Small intestine (tissue), 7 donors: ENCODE data around the gene WFDC10A. TPM values are rescaled to one million over a fixed set of nuclear protein-coding genes. Genes with fewer than 3 reads are reported as not detected.

Experiments used
- DNase-seq, 2 donors: peaks; one replicate each; pipeline versions ENCODE4 v3.0.0 to v3.0.0-alpha.2; 2013
- FAIRE-seq: peaks from 2 replicates; lab custom pipeline; 2012; peaks lifted over from hg19 to GRCh38; lab: Jason Lieb, UNC
- H3K27ac ChIP-seq, 3 donors: one replicate each; pipeline ENCODE4 v1.5.1; 2013; ENCODE audit warnings: low read length in 2 of 3, mild to moderate bottlenecking in 2 of 3, control low read depth in 1 of 3, inconsistent platforms in 1 of 3, low read depth in 1 of 3, moderate library complexity in 1 of 3
- H3K27me3 ChIP-seq, 3 donors: one replicate each; pipeline ENCODE4 v1.6.1; 2013; ENCODE audit warnings: low read length in 3 of 3, inconsistent platforms in 1 of 3; ENCODE audit not compliant: control insufficient read depth in 3 of 3, insufficient read depth in 3 of 3
- H3K36me3 ChIP-seq, 3 donors: one replicate each; pipeline ENCODE4 v1.6.1; 2013; ENCODE audit warnings: low read length in 3 of 3, inconsistent platforms in 1 of 3, low read depth in 1 of 3, mild to moderate bottlenecking in 1 of 3, moderate library complexity in 1 of 3; ENCODE audit not compliant: control insufficient read depth in 3 of 3, insufficient read depth in 2 of 3
- H3K4me1 ChIP-seq, 3 donors: one replicate each; pipeline ENCODE4 v1.6.1; 2013; ENCODE audit warnings: low read length in 2 of 3, inconsistent platforms in 1 of 3, low read depth in 1 of 3, mild to moderate bottlenecking in 1 of 3, moderate library complexity in 1 of 3; ENCODE audit not compliant: control insufficient read depth in 3 of 3, insufficient read depth in 2 of 3
- H3K4me3 ChIP-seq, 3 donors: one replicate each; pipeline ENCODE4 v1.5.1; 2013; ENCODE audit warnings: low read length in 3 of 3, control low read depth in 1 of 3, inconsistent platforms in 1 of 3, low read depth in 1 of 3, mild to moderate bottlenecking in 1 of 3, moderate library complexity in 1 of 3
- H3K9me3 ChIP-seq, 2 donors: one replicate each; pipeline ENCODE4 v1.6.1; 2013; ENCODE audit warnings: low read depth in 1 of 2, low read length in 1 of 2; ENCODE audit not compliant: control insufficient read depth in 2 of 2, insufficient read depth in 1 of 2
- WGBS, 3 donors: extraction: QIAGEN DNeasy Blood & Tissue Kit; methylation state at CpG; one replicate each; pipeline ENCODE4 v1.1.7; 2013; 5-methylcytosine and 5-hydroxymethylcytosine counted together
- polyA plus RNA-seq, 4 donors: library from polyadenylated mRNA; stranded (reverse) in 3 of 4; unstranded in 1 of 4; fragments of 200-250 nt in 3 of 4; fragments of 120-200 nt in 1 of 4; gene quantifications; one replicate each; pipeline versions ENCODE4 v1.2.1 to v1.2.3, GENCODE V29; 2013
- donor health status: healthy with polysubstance abuse.
- donor health status: control.
- donor health status: control.
- donor health status: Bipolar disorder and iron deficiency.
- donor health status: healthy.

The WFDC10A gene
- polyA plus RNA-seq, 4 donors: not detected

DNA sequence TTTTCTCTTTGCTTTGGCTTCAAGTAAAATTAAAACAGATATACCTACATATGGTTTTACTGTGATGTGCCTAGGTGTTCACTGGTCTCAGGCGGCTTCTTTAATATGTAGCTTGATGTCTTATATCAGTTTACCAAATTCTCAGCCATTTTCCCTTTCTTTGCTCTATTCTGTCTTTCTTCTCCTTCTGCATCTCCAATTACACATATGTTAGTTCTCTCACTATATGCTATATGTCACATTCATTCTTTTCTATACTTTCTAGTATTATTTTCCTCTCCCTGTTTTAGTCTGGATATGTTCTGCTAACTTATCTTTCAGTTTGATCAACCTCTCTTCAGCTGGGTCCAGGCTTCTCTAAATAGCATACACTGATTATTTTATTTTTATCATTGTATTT is 36.0 kb upstream of the WFDC10A start:
- no peaks in the 10 kb centered on the region for H3K9me3 ChIP-seq
- no peak overlapping the region for H3K27ac ChIP-seq
- FAIRE-seq: no peak
- H3K27me3 ChIP-seq: peaks cover 0 to 1% (median 0%) of the 10 kb centered on the region in 3 donors
- H3K4me1 ChIP-seq: no peaks in the 10 kb centered on the region
- no peaks in the 10 kb centered on the region for H3K36me3 ChIP-seq
- 39 to 94% (median 45%) methylated on average over 1 of the region's 1 CpG for WGBS, 3 donors
- DNase-seq: no peak
- no peak overlapping the region for H3K4me3 ChIP-seq

DNA sequence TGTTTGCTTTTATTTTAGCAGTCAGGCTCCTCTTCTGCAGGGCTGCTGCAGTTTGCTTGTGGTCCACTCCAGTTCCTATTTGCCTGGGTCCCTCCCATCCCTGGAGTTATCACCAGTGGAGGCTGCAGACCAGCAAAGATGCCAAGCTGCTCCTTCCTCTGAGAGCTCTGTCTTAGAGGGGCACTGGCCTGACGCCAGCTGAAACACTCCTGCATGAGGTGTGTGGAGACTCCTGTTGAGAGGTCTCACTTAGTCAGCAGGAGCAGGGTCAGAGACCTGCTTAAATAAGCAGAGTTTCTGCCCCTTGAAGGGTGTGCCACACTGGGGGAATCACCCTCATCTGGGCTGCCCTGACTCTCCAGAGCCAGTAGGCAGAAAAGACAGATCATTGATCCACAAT is 34.3 kb upstream of the WFDC10A start:
- WGBS, 3 donors: 47 to 69% (median 52%) methylated on average over 1 of the region's 1 CpG
- Histone ChIP-seq H3K27me3 (peaks cover 0 to 2% (median 0%) of the 10 kb centered on the region in 3 donors), H3K4me1 (no peaks in the 10 kb centered on the region), H3K36me3 (no peaks in the 10 kb centered on the region), H3K4me3 (no peak overlapping the region), H3K9me3 (no peaks in the 10 kb centered on the region), H3K27ac (no peak overlapping the region)
- no peak for FAIRE-seq
- DNase-seq: no peak

DNA sequence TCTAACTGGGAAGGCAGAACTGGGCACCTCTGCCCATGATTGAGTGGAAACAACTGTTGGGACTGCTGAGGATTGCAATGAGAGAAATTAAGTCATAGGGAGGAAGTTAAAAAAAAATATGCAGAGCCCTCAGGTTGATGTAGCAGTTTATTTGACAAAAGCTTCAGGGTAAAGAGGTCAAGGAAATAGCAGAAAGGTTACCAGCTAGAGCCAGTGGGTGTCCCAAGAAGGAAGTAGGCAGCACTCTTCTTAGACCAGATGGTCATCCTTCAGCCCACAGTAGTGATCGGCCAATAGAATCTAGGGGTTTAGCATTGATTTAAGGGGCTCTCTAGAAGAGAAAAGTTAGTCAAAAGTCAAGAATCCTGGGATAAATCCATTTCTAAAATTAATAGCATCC is 21.7 kb upstream of the WFDC10A start:
- Histone ChIP-seq H3K4me1 (no peaks in the 10 kb centered on the region), H3K36me3 (no peaks in the 10 kb centered on the region), H3K27me3 (no peaks in the 10 kb centered on the region), H3K9me3 (no peaks in the 10 kb centered on the region), H3K27ac (no peak overlapping the region), H3K4me3 (no peak overlapping the region)
- no peak for DNase-seq
- 89 to 100% (median 95%) methylated on average over 1 of the region's 1 CpG for WGBS, 3 donors
- no peak for FAIRE-seq

DNA sequence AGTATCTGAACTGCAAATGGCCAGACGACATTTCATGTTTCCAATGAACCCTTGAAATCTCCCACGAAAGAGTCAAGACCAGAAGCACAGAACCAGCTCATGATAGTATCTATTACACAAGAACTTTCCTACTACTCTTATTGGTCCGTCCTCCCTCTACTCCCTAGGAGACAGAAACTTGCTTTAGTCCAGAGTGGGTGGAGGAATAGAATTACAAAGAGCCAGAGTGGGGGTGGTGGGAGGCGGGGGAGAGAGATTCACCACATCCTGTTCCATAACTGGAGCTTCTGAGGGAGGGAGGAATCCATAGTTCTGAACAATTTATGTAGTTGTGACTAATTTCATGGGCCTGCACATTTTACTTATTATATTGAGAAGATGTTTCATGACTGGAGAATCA is 18.5 kb upstream of the WFDC10A start:
- 53 to 83% (median 61%) methylated on average over 4 of the region's 4 CpGs for WGBS, 3 donors
- Histone ChIP-seq H3K36me3 (no peaks in the 10 kb centered on the region), H3K27me3 (peaks cover 0 to 2% (median 0%) of the 10 kb centered on the region in 3 donors), H3K4me3 (no peak overlapping the region), H3K9me3 (no peaks in the 10 kb centered on the region), H3K27ac (no peak overlapping the region), H3K4me1 (no peaks in the 10 kb centered on the region)
- DNase-seq: no peak
- FAIRE-seq: no peak

DNA sequence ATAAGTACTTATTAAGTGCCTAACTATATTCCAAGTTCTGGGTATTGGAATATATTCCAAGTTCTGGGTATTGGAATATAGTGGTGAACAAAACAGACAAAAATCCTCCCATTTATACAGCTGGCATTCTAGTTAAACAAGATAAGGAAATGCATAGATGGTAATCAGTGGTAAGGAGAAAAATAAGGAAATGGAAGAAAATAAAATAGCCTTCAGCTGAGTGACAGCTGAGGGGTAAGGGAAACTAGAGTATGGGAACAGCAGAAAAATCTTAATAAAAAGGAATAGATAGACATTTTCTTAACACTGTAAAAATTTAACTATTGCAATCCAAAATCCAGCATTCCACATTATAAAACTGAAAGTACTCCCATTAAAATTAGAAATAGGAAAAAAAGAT is 17.2 kb upstream of the WFDC10A start:
- H3K4me3 ChIP-seq: no peak overlapping the region
- no peak overlapping the region for H3K27ac ChIP-seq
- no peaks in the 10 kb centered on the region for H3K36me3 ChIP-seq
- peaks cover 0 to 2% (median 0%) of the 10 kb centered on the region in 3 donors for H3K27me3 ChIP-seq
- FAIRE-seq (no peak), DNase-seq (no peak)
- no peaks in the 10 kb centered on the region for H3K4me1 ChIP-seq
- no peaks in the 10 kb centered on the region for H3K9me3 ChIP-seq

DNA sequence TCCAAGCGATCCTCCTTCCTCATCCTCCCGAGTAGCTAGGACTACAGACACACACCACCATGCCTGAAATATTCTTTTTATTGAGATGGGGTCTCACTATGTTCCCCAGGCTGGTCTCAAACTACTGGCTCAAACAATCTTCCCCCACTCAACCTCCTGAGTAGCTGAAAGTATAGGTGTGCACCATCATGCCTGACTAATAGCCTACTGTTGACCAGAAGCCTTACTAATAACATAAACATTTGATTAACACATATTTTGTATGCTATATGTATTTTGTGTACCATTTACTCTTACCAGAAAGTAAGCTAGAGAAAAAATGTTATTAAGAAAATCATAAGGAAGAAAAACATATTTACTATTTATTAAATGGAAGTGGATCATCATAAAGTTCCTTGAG is 11.9 kb upstream of the WFDC10A start:
- H3K27me3 ChIP-seq: peaks cover 0 to 2% (median 0%) of the 10 kb centered on the region in 3 donors
- H3K4me1 ChIP-seq: peaks cover 0 to 5% (median 4%) of the 10 kb centered on the region in 3 donors
- H3K36me3 ChIP-seq: no peaks in the 10 kb centered on the region
- FAIRE-seq (no peak), DNase-seq (no peak)
- 92% methylated on average over 2 of the region's 2 CpGs for WGBS, 3 donors
- no peak overlapping the region for H3K27ac ChIP-seq
- no peaks in the 10 kb centered on the region for H3K9me3 ChIP-seq
- H3K4me3 ChIP-seq: no peak overlapping the region

DNA sequence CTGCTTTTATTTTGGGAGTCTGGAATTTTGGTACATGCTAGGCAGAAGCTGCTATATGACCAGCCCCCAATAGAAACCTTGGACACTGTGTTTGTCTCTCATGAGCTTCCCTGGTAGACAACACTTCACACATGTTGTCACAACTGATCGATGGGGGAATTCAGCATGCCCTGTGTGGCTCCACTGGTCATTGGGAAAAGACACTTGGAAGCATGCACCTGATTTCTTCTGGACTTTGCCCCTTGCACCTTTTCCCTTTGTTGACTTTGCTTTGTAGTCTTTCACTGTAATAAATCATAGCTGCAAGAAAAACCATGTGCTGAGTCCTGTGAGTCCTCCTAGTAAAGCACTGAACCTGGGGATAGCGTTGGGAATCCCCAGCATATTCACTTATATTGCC is 7.9 kb upstream of the WFDC10A start:
- DNase-seq (peak; percentile 85 to 88), FAIRE-seq (no peak)
- Histone ChIP-seq H3K4me3 (no peak overlapping the region), H3K27me3 (no peaks in the 10 kb centered on the region), H3K36me3 (no peaks in the 10 kb centered on the region), H3K27ac (no peak overlapping the region), H3K9me3 (peaks cover 0 to 2% of the 10 kb centered on the region in 2 donors), H3K4me1 (peaks cover 0 to 5% (median 4%) of the 10 kb centered on the region in 3 donors)
- 11 to 64% (median 32%) methylated on average over 2 of the region's 2 CpGs for WGBS, 3 donors

DNA sequence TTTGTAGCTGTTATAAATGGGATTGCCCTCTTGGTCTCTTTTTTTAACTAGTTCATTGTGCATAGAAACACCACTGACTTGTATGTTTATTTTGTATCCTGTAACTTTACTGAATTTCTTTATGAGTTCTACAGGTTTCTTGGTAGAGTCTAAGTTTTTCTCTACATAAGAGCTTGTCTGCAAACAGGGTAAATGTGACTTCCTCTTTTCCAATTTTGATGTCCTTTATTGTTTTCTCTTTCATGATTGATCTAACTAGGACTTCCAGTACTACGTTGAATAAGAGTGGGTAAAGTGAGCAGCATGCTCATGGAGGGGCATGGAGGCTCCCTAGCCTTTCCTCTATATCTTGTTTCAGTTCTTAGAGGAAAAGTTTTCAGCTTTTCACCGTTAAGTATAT is 3.0 kb upstream of the WFDC10A start:
- Histone ChIP-seq H3K27ac (no peak overlapping the region), H3K9me3 (peaks cover 0 to 2% of the 10 kb centered on the region in 2 donors), H3K4me1 (peaks cover 0 to 3% (median under 1%) of the 10 kb centered on the region in 3 donors), H3K4me3 (no peak overlapping the region), H3K36me3 (no peaks in the 10 kb centered on the region), H3K27me3 (no peaks in the 10 kb centered on the region)
- WGBS, 3 donors: 67 to 85% (median 82%) methylated on average over 2 of the region's 2 CpGs
- DNase-seq (no peak), FAIRE-seq (no peak)

DNA sequence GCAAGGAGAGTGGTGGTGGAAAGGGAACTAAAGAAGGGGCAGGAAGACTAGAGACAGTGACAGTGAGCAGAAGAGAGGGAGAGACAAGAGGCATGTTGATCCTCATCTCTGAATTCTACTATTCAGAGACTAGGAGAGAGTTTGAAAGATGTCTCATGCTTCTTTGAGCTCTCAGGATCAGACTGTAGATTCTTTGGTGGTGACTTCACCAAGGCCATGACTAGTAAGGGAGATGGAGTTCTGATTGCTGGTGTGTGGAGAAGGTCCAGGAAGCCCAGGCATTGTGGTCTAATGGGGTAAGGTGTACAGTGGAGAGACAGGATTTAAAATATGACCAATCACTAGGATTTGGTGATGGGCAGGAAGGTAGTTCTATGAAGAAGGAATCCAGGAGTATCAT is 832 bp downstream of the WFDC10A start:
- no peak for FAIRE-seq
- Histone ChIP-seq H3K36me3 (no peaks in the 10 kb centered on the region), H3K27me3 (no peaks in the 10 kb centered on the region), H3K4me3 (no peak overlapping the region), H3K4me1 (no peaks in the 10 kb centered on the region), H3K27ac (no peak overlapping the region), H3K9me3 (no peaks in the 10 kb centered on the region)
- DNase-seq: no peak
